Activated CD8-positive, alpha-beta memory T cell treated with anti-CD3 and anti-CD28 coated beads, Interleukin-2, amount 50 U/mL, for 24 hours (primary cell): Measurements from ENCODE around the gene USP17L5.
"Not testable (repeated sequence)": the region's sequence is repeated elsewhere in the genome, so short reads cannot be mapped to it uniquely, and the experiment has no call there.

Experiments used
- DNase-seq: peaks from one replicate; pipeline ENCODE4 v3.0.0-alpha.2; 2020; ENCODE audit errors: extremely low read depth

The USP17L5 gene, protein sequence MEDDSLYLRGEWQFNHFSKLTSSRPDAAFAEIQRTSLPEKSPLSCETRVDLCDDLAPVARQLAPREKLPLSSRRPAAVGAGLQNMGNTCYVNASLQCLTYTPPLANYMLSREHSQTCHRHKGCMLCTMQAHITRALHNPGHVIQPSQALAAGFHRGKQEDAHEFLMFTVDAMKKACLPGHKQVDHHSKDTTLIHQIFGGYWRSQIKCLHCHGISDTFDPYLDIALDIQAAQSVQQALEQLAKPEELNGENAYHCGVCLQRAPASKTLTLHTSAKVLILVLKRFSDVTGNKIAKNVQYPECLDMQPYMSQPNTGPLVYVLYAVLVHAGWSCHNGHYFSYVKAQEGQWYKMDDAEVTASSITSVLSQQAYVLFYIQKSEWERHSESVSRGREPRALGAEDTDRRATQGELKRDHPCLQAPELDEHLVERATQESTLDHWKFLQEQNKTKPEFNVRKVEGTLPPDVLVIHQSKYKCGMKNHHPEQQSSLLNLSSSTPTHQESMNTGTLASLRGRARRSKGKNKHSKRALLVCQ

GRCh38 chr4:9339103-9339502, at the start of gene USP17L5:
USP17L5 (plus strand) TSS chr4:9339403; CDS start chr4:9339403, 0 bp downstream.
- DNase-seq = not testable (repeated sequence)

DNA sequence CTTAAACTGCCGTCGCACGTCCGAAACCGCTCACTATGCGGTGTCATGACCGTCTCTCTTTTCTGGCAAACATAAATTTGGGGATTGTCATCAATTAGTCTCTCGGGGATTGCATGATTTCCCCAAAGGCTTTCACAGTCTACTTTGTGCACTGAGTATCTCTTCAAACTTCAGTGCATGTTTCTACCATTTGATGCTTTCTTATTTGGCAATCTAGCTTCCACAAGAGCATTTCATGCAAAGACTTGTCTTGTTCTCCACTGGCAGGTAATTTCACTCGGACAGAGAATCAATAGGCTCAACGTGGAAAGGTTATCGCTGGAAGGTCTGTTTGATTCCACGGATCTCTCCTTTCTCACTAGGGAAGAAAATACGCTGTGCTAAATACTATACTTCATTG, 15.0 kb upstream of the USP17L5 start:
- DNase-seq = not testable (repeated sequence)

DNA sequence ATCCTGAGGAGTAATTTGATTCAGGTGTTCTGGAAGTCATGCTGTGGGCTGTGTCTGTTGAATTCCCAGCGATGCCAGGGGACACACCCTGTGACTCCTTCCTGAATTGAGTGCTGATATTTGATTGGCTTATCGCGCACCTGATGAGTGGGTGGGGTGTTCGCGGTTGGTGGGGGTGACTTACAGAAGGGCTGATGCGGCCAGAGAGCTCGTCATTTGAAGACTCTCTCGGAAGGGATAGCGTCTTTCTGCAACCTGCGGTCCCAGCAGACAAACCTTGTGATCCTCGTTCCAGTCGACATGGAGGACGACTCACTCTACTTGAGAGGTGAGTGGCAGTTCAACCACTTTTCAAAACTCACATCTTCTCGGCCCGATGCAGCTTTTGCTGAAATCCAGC, 14.3 kb upstream of the USP17L5 start, which contains the start of gene USP17L24:
USP17L24 (plus strand) TSS at position 301 of the 400 bp plus-strand sequence; CDS start at position 301, 0 bp downstream.
- not testable (repeated sequence) for DNase-seq

- not testable (repeated sequence) for DNase-seq
These were observed 9.6 kb upstream of the USP17L5 start, which contains the start of gene USP17L25 for GRCh38 chr4:9329611-9330010. USP17L25 (plus strand) TSS chr4:9329911; CDS start chr4:9329911, 0 bp downstream.

- DNase-seq = not testable (repeated sequence)
These were observed 4.8 kb upstream of the USP17L5 start, which contains the start of gene USP17L26 for GRCh38 chr4:9334358-9334757. USP17L26 (plus strand) TSS chr4:9334658; CDS start chr4:9334658, 0 bp downstream.

DNA sequence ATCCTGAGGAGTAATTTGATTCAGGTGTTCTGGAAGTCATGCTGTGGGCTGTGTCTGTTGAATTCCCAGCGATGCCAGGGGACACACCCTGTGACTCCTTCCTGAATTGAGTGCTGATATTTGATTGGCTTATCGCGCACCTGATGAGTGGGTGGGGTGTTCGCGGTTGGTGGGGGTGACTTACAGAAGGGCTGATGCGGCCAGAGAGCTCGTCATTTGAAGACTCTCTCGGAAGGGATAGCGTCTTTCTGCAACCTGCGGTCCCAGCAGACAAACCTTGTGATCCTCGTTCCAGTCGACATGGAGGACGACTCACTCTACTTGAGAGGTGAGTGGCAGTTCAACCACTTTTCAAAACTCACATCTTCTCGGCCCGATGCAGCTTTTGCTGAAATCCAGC, 4.6 kb downstream of the USP17L5 start, which contains the start of gene USP17L27:
USP17L27 (plus strand) TSS at position 301 of the 400 bp plus-strand sequence; CDS start at position 301, 0 bp downstream.
- DNase-seq = not testable (repeated sequence)

DNA sequence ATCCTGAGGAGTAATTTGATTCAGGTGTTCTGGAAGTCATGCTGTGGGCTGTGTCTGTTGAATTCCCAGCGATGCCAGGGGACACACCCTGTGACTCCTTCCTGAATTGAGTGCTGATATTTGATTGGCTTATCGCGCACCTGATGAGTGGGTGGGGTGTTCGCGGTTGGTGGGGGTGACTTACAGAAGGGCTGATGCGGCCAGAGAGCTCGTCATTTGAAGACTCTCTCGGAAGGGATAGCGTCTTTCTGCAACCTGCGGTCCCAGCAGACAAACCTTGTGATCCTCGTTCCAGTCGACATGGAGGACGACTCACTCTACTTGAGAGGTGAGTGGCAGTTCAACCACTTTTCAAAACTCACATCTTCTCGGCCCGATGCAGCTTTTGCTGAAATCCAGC, 9.4 kb downstream of the USP17L5 start, which contains the start of gene USP17L28:
USP17L28 (plus strand) TSS at position 301 of the 400 bp plus-strand sequence; CDS start at position 301, 0 bp downstream.
- DNase-seq = not testable (repeated sequence)

DNA sequence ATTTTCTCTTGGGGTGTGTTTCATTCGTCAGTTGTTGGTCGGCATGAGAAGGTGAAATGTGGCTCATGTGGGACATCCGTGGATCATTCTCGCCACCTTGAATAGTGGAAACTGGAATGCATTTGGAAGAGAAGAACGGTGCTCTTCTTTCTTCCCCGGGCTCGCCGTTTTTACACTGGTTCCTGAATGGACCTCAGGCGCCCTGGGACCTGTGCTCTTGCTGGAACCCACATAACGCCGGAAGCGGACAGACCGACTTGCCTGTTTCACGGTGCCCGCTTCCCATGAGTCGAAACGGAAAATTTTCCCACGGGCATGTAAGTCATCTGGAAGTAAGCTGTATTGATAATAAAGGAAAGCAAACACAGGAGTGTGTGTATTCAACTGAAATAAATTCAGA, 11.7 kb downstream of the USP17L5 start:
- DNase-seq = not testable (repeated sequence)

DNA sequence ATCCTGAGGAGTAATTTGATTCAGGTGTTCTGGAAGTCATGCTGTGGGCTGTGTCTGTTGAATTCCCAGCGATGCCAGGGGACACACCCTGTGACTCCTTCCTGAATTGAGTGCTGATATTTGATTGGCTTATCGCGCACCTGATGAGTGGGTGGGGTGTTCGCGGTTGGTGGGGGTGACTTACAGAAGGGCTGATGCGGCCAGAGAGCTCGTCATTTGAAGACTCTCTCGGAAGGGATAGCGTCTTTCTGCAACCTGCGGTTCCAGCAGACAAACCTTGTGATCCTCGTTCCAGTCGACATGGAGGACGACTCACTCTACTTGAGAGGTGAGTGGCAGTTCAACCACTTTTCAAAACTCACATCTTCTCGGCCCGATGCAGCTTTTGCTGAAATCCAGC, 14.1 kb downstream of the USP17L5 start, which contains the start of gene USP17L29:
USP17L29 (plus strand) TSS at position 301 of the 400 bp plus-strand sequence; CDS start at position 301, 0 bp downstream.
- DNase-seq = not testable (repeated sequence)

DNA sequence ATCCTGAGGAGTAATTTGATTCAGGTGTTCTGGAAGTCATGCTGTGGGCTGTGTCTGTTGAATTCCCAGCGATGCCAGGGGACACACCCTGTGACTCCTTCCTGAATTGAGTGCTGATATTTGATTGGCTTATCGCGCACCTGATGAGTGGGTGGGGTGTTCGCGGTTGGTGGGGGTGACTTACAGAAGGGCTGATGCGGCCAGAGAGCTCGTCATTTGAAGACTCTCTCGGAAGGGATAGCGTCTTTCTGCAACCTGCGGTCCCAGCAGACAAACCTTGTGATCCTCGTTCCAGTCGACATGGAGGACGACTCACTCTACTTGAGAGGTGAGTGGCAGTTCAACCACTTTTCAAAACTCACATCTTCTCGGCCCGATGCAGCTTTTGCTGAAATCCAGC, 23.6 kb downstream of the USP17L5 start, which contains the start of gene USP17L30:
USP17L30 (plus strand) TSS at position 301 of the 400 bp plus-strand sequence; CDS start at position 301, 0 bp downstream.
- not testable (repeated sequence) for DNase-seq

- DNase-seq = not testable (repeated sequence)
These were observed 40.7 kb downstream of the USP17L5 start for GRCh38 chr4:9379881-9380280.

GRCh38 chr4:9381012-9381534, 41.9 kb downstream of the USP17L5 start:
- not testable (repeated sequence) for DNase-seq

GRCh38 chr4:9384126-9384525, 44.9 kb downstream of the USP17L5 start:
- no peak for DNase-seq

DNA sequence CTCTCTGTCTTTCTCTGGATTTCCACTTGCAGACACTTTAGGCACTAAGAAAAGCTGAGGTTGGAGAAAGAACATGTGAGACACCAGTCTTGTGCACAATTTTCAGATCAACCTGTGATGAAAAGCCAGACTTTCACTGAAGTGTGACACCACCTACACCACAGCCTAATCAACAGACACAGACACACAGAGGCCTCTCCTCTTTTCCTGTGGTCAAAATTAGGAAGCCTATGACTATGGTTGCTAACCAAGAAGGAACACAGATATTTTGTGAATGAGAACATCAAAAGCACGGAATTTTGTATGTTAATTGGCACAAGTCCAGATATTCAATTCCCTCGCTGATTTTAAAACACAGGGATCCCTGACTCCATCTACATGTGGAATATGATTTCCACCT, 49.8 kb downstream of the USP17L5 start:
- DNase-seq = not testable (repeated sequence)
